Left hindlimb (tissue), 1 donor: Measurements from ENCODE around the gene RIMBP3C.
"Not testable (repeated sequence)": the region's sequence is repeated elsewhere in the genome, so short reads cannot be mapped to it uniquely, and the experiment has no call there.

Experiments
- DNase-seq: peaks from one replicate; pipeline ENCODE4 v3.0.0-alpha.2; 2018

Gene RIMBP3C

GRCh38 chr22:21516970-21517764, 34.1 kb downstream of the RIMBP3C start:
- DNase-seq = not testable (repeated sequence)

- not testable (repeated sequence) for DNase-seq
Observed at GRCh38 chr22:21516522-21516921, 34.7 kb downstream of the RIMBP3C start.

- not testable (repeated sequence) for DNase-seq
Observed at GRCh38 chr22:21515234-21515633, 36.0 kb downstream of the RIMBP3C start.

GRCh38 chr22:21514117-21514516, 37.1 kb downstream of the RIMBP3C start:
- DNase-seq = not testable (repeated sequence)

GRCh38 chr22:21512022-21512421, 39.2 kb downstream of the RIMBP3C start:
- not testable (repeated sequence) for DNase-seq

- not testable (repeated sequence) for DNase-seq
Observed at GRCh38 chr22:21510397-21510796, 40.9 kb downstream of the RIMBP3C start.

- not testable (repeated sequence) for DNase-seq
Observed at GRCh38 chr22:21499623-21500506, 51.4 kb downstream of the RIMBP3C start.

GRCh38 chr22:21498489-21498888, 52.8 kb downstream of the RIMBP3C start:
- not testable (repeated sequence) for DNase-seq

- DNase-seq = not testable (repeated sequence)
Observed at GRCh38 chr22:21497984-21498383, 53.3 kb downstream of the RIMBP3C start.
